Breast epithelium (tissue), 3 donors: ENCODE measurements around the gene TANC1.

ENCODE experiments used
- CTCF ChIP-seq, 3 donors: fragments of 450-650 bp; IDR thresholded peaks; one replicate each; pipeline ENCODE4 v1.5.1; 2016 to 2017; ENCODE audit warnings: antibody characterized with exemption in 3 of 3, mild to moderate bottlenecking in 3 of 3, moderate library complexity in 3 of 3
- POLR2AphosphoS5 ChIP-seq, 3 donors: sonication (generic); formaldehyde crosslinking; IDR thresholded peaks; one replicate each; pipeline ENCODE4 v1.6.1; 2017; ENCODE audit warnings: antibody characterized with exemption in 3 of 3

- TF ChIP-seq CTCF (IDR thresholded peaks at IDR 0.05) (no peak), POLR2AphosphoS5 (IDR thresholded peaks at IDR 0.05) (no peak)
These were observed 7.0 kb downstream of the TANC1 start for GRCh38 chr2:158975271-158975921.
